PC-3 (cell line): ENCODE measurements around the gene REXO1. TPM values are rescaled to one million over a fixed set of nuclear protein-coding genes. Genes with fewer than 3 reads are reported as not detected.

Source experiments
- ATAC-seq: fragments of 200-7000 bp; cut with Tn5 transposase; 2 replicates; pipeline ENCODE4 v1.9.1; 2020; ENCODE audit warnings: mild to moderate bottlenecking, moderate library complexity
- BruUV-seq: library from RNA; stranded (reverse); fragments of 400-500 nt; replicated peaks from 2 replicates; lab custom pipeline; 2021; lab: Mats Ljungman, UMichigan
- CTCF ChIA-PET: fragments of 300-600 bp; sonication (Branson Sonifier 250); formaldehyde crosslinking; loops from one replicate; lab custom pipeline; 2022; ENCODE audit warnings: antibody characterized with exemption; lab: Charles Lee
- POLR2A ChIA-PET: fragments of 300-600 bp; sonication (Branson Sonifier 250); formaldehyde crosslinking; loops from one replicate; lab custom pipeline; 2022; ENCODE audit warnings: antibody characterized with exemption; ENCODE audit not compliant: unreplicated experiment; lab: Charles Lee
- DNase-seq: peaks from one replicate; pipeline ENCODE4 v3.0.0-alpha.2; 2015
- H2AFZ ChIP-seq: fragments of 300-600 bp; sonication (generic); 2 replicates; pipeline ENCODE4 v1.6.0; 2016; ENCODE audit warnings: antibody characterized with exemption, low read length
- H3F3A ChIP-seq: fragments of 300-600 bp; sonication (generic); one replicate; pipeline ENCODE4 v1.6.0; 2017; ENCODE audit warnings: antibody characterized with exemption, low read length, control low read depth, mild to moderate bottlenecking; ENCODE audit not compliant: unreplicated experiment
- H3K27ac ChIP-seq: fragments of 300-600 bp; sonication (generic); 2 replicates; pipeline ENCODE4 v1.5.1; 2016; ENCODE audit warnings: mild to moderate bottlenecking, low read length
- H3K27me3 ChIP-seq: fragments of 300-600 bp; sonication (generic); 2 replicates; pipeline ENCODE4 v1.6.1; 2016; ENCODE audit warnings: low read length, mixed read lengths
- H3K36me3 ChIP-seq: fragments of 300-600 bp; sonication (generic); 2 replicates; pipeline ENCODE4 v1.6.1; 2016; ENCODE audit warnings: low read depth, mixed run types, low read length, mixed read lengths
- H3K4me1 ChIP-seq: fragments of 300-600 bp; sonication (generic); 2 replicates; pipeline ENCODE4 v1.5.1; 2016; ENCODE audit warnings: low read length; ENCODE audit not compliant: insufficient read depth
- H3K4me2 ChIP-seq: fragments of 300-600 bp; sonication (generic); 2 replicates; pipeline ENCODE4 v1.6.0; 2016; ENCODE audit warnings: low read length
- H3K4me3 ChIP-seq: fragments of 300-600 bp; sonication (generic); 2 replicates; pipeline ENCODE4 v1.5.1; 2016; ENCODE audit warnings: mild to moderate bottlenecking, low read length, mixed read lengths
- H3K79me2 ChIP-seq: fragments of 300-600 bp; sonication (generic); 2 replicates; pipeline ENCODE4 v1.6.1; 2017; ENCODE audit warnings: low read length, mixed read lengths
- H3K9ac ChIP-seq: fragments of 300-600 bp; sonication (generic); 2 replicates; pipeline ENCODE4 v1.6.0; 2016; ENCODE audit warnings: mild to moderate bottlenecking, low read length
- H3K9me2 ChIP-seq: fragments of 300-600 bp; sonication (generic); replicated peaks from 2 replicates; pipeline ENCODE4 v1.6.1; 2016; ENCODE audit warnings: mixed run types, low read length, mixed read lengths
- H3K9me3 ChIP-seq: fragments of 300-600 bp; sonication (generic); 2 replicates; pipeline ENCODE4 v1.6.1; 2016; ENCODE audit warnings: low read length, mixed read lengths
- H4K20me1 ChIP-seq: fragments of 300-600 bp; sonication (generic); 2 replicates; pipeline ENCODE4 v1.6.1; 2016; ENCODE audit warnings: low read length, mixed read lengths
- CTCF ChIP-seq: fragments of 300-600 bp; sonication (generic); conservative IDR thresholded peaks from 2 replicates; pipeline ENCODE4 v1.5.1; 2017; ENCODE audit warnings: antibody characterized with exemption, low read depth, mild to moderate bottlenecking, low read length
- EZH2 ChIP-seq: fragments of 300-600 bp; sonication (generic); IDR thresholded peaks from one replicate; pipeline ENCODE4 v1.6.1; 2017; ENCODE audit warnings: antibody characterized with exemption, mild to moderate bottlenecking, low read length; ENCODE audit not compliant: unreplicated experiment
- EZH2phosphoT487 ChIP-seq: fragments of 300-600 bp; sonication (generic); IDR thresholded peaks from 2 replicates; pipeline ENCODE4 v1.6.1; 2018; ENCODE audit warnings: mild to moderate bottlenecking, antibody characterized with exemption, low read length, borderline replicate concordance
- intact Hi-C: fragments of 100-400 bp; cut with micrococcal nuclease; formaldehyde crosslinking; loops from 2 replicates; pipeline ENCODE4 v1.9.0; 2023
- total RNA-seq: library from RNA; depleted of rRNA; stranded (reverse); fragments of >200 nt; gene quantifications from 2 replicates; pipeline ENCODE4 v1.2.3, GENCODE V29; 2014

The REXO1 gene
- total RNA-seq, 1 experiment from 2014 or later = 21.4 TPM

GRCh38 chr19:1860042-1860775, 11.9 kb upstream of the REXO1 start:
- no peak for ATAC-seq
- H3K79me2 ChIP-seq = peaks cover 72% of the 10 kb centered on the region
- peak overlapping the region; percentile 94 for H3K4me3 ChIP-seq
- H3K27ac ChIP-seq = no peak overlapping the region
- H3K4me1 ChIP-seq = peaks cover 17% of the 10 kb centered on the region; the same call in 1 of the 2 replicates
- no TSS peak for BruUV-seq
- no peaks in the 10 kb centered on the region for H3K9me3 ChIP-seq
- POLR2A ChIA-PET = no interaction called here
- peaks cover 27% of the 10 kb centered on the region for H4K20me1 ChIP-seq
- DNase-seq = no peak
- no peaks in the 10 kb centered on the region for H3K36me3 ChIP-seq
- TF ChIP-seq CTCF = no peak
- no peak for TF ChIP-seq EZH2
- no peak for TF ChIP-seq EZH2phosphoT487
- H3F3A ChIP-seq = no peaks in the 10 kb centered on the region
- intact Hi-C loops = no loop called here
- no peak overlapping the region for H3K9ac ChIP-seq
- no peaks in the 10 kb centered on the region for H3K9me2 ChIP-seq
- H2AFZ ChIP-seq = no peak overlapping the region
- H3K4me2 ChIP-seq = peak overlapping the region; percentile 95
- no peaks in the 10 kb centered on the region for H3K27me3 ChIP-seq
- CTCF ChIA-PET = interaction anchor here (0.6 kb wide), 1 partner anchor 566 kb away, joined by 6 read pairs; no protein-coding TSS in a partner anchor

DNA sequence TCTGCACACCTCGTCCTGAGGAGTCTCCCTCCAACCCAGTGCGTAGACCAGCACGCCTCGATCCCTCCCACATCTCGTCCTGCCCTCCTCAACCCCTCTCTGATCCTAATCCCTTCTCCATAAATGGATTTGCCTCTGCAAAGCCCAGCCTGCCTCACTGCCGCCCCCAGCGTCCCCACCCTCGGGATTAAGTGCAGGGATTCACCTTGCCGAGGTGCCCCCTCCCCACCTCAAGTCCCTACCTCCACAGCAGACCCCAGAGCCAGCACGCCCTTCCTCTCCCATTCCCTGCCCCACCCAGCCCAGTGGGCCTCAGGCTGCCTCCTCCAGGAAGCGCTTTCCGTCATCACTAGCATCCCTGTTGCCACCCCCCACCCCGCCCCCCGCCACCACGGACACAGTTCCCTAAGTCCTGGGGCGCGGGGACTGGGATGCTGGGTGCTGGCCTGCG, 11.1 kb upstream of the REXO1 start:
- peaks cover 31% of the 10 kb centered on the region for H4K20me1 ChIP-seq
- CTCF ChIA-PET = no interaction called here

More for the DNA sequence above, 11.1 kb upstream of the REXO1 start:
- no peak overlapping the region for H3K4me3 ChIP-seq
- H3K36me3 ChIP-seq = no peaks in the 10 kb centered on the region
- BruUV-seq = no TSS peak
- POLR2A ChIA-PET = no interaction called here
- no peak for DNase-seq
- intact Hi-C loops = no loop called here
- H3K9me3 ChIP-seq = no peaks in the 10 kb centered on the region
- no peak overlapping the region for H3K27ac ChIP-seq
- H3K4me2 ChIP-seq = no peak overlapping the region
- peaks cover 15% of the 10 kb centered on the region; the same call in 1 of the 2 replicates for H3K4me1 ChIP-seq
- H3K9ac ChIP-seq = no peak overlapping the region
- peaks cover 78% of the 10 kb centered on the region for H3K79me2 ChIP-seq
- H3K27me3 ChIP-seq = no peaks in the 10 kb centered on the region
- no peak for TF ChIP-seq EZH2phosphoT487
- no peak for TF ChIP-seq CTCF
- no peak for TF ChIP-seq EZH2
- H2AFZ ChIP-seq = no peak overlapping the region
- H3F3A ChIP-seq = no peaks in the 10 kb centered on the region
- H3K9me2 ChIP-seq = no peaks in the 10 kb centered on the region
- ATAC-seq = no peak
